ENCODE results near the gene WBP1. TPM values are rescaled to one million over a fixed set of nuclear protein-coding genes. Genes with fewer than 3 reads are reported as not detected.

The WBP1 gene
- total and polyA plus RNA-seq, 2 donors (not counting 3 experiments of a cell fraction or from before 2014, with no cell fraction given), result 50.5 to 209 TPM

GRCh38 chr2:74436848-74437695 lies 21.2 kb upstream of the WBP1 start:
- Histone ChIP-seq H3K9ac (replicated peaks; ENCODE audit: extremely low read depth, insufficient read depth, low read length) (no peak overlapping the region), H4K20me1 (replicated peaks; ENCODE audit: control insufficient read depth, extremely low read depth, insufficient read depth, low read length) (no peaks in the 10 kb centered on the region), H3K4me3 (replicated peaks in 1 of 3; ENCODE audit: insufficient read depth in 1 of 3, low read depth in 1 of 3, low read length in 3 of 3) (no peak overlapping the region), H3K9me3 (replicated peaks; ENCODE audit: control insufficient read depth, insufficient read depth, low read length) (no peaks in the 10 kb centered on the region), H3K27me3 (ENCODE audit: control insufficient read depth in 2 of 2, insufficient read depth in 2 of 2, low read length in 2 of 2) (peaks cover 6 to 14% of the 10 kb centered on the region in 2 experiments), H3K4me2 (ENCODE audit: insufficient read depth, low read length) (no peak overlapping the region), H3K9me1 (replicated peaks; ENCODE audit: control insufficient read depth, extremely low read depth, insufficient read depth, low read length) (no peaks in the 10 kb centered on the region), H3K27ac (ENCODE audit: insufficient read depth, low read depth, low read length) (no peak overlapping the region), H3K36me3 (ENCODE audit: control insufficient read depth in 2 of 2, extremely low read depth in 1 of 2, insufficient read depth in 2 of 2, low read length in 2 of 2) (no peaks in the 10 kb centered on the region), H3K4me1 (ENCODE audit: control insufficient read depth, extremely low read depth, insufficient read depth, low read length) (peaks cover 19% of the 10 kb centered on the region), H2AFZ (ENCODE audit: low read depth, low read length) (no peak overlapping the region), H3K79me2 (ENCODE audit: control insufficient read depth, insufficient read depth, low read length) (no peaks in the 10 kb centered on the region)
- no peak for DNase-seq (ENCODE audit: low read depth, low spot score)
- no peak for FAIRE-seq
- dilution Hi-C loops (cut with MboI; ENCODE audit: extremely low pct_ligation_motif_present, low sequenced_read_pairs) (no loop called here), intact Hi-C loops (cut with micrococcal nuclease) (no loop called here)
- BruUV-seq (replicated peaks), result no TSS peak
- TF ChIP-seq, protein P1, sequence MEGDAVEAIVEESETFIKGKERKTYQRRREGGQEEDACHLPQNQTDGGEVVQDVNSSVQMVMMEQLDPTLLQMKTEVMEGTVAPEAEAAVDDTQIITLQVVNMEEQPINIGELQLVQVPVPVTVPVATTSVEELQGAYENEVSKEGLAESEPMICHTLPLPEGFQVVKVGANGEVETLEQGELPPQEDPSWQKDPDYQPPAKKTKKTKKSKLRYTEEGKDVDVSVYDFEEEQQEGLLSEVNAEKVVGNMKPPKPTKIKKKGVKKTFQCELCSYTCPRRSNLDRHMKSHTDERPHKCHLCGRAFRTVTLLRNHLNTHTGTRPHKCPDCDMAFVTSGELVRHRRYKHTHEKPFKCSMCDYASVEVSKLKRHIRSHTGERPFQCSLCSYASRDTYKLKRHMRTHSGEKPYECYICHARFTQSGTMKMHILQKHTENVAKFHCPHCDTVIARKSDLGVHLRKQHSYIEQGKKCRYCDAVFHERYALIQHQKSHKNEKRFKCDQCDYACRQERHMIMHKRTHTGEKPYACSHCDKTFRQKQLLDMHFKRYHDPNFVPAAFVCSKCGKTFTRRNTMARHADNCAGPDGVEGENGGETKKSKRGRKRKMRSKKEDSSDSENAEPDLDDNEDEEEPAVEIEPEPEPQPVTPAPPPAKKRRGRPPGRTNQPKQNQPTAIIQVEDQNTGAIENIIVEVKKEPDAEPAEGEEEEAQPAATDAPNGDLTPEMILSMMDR (IDR thresholded peaks at IDR 0.05; ENCODE audit: extremely low read depth in 1 of 2, insufficient read depth in 1 of 2, low read depth in 1 of 2, low read length in 2 of 2), result no peak
- no peak for TF ChIP-seq POLR2AphosphoS5 (IDR thresholded peaks at IDR 0.05; ENCODE audit: insufficient read depth, low read depth, low read length)
- TF ChIP-seq MYC (IDR thresholded peaks at IDR 0.05; ENCODE audit: low read depth, low read length), result no peak
- no peak for TF ChIP-seq MAX (IDR thresholded peaks at IDR 0.05; ENCODE audit: insufficient read depth, insufficient read length)
- no peak for TF ChIP-seq JUN (IDR thresholded peaks at IDR 0.05; ENCODE audit: borderline replicate concordance, insufficient read depth, insufficient read length, low read depth)
- ChIA-PET POLR2A (no interaction called here), CTCF (no interaction called here)

Measured in endothelial cell of umbilical vein (primary cell).